GM21381 (cell line): ENCODE results near the gene SVBP.
"Not testable (repeated sequence)": the region's sequence is repeated elsewhere in the genome, so short reads cannot be mapped to it uniquely, and the experiment has no call there.

ENCODE experiments used
- ATAC-seq: cut with Tn5 transposase; IDR thresholded peaks from one replicate; pipeline ENCODE4 v1.9.1; 2021; ENCODE audit warnings: mild to moderate bottlenecking, moderate library complexity; ENCODE audit not compliant: unreplicated experiment

Gene SVBP

DNA sequence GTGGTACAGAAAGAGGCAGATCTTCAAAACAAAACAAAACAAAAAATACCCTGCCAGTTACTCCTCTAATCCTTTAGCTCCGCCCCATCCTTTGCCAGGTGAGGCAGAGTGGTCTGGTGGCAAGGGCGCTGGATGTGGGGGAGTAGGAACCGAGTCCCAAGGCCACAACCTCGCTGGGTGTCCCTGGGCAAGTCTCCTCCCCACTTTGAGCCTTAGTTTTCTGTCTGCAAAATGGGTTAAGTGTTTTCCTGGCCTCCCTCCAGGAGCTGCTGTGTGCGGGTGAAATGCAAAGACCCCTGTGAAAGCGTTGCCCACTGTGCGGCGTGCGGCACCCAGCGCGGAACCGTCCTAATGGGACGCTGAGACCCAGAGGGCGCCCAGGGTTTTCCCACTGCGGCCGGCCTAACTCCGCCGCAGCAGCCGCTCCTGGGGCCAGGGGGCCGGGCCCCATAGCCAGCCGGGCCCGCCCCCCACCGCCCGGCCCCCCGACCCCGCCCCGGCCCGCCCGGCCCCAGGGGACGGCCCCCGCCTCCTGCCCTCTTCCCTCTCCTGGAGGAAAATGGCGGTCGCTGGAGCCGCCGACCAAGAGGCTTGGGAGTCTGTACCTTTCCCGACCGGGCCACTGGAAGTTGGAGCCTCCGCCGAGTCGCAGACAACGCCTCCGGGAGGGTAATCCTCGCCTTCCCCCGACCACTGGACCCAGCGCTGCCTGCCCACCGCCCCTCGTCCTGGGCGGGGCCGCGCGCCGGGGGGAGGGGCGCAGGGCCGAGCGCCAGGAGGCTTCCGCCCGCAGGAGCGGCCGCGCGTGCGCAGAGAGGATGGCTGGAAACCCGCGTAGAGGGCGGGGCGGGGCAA lies at the start of gene SVBP, which contains the start of gene ERMAP:
Gene SVBP, minus strand, starts transcription at position 813 of the 855 bp plus-strand sequence. CDS start 853 bp downstream, outside the sequence.
Gene ERMAP, plus strand, starts transcription at position 538 of the 855 bp plus-strand sequence. CDS start 13,327 bp downstream, outside the sequence.
- peak; percentile 85 for ATAC-seq

DNA sequence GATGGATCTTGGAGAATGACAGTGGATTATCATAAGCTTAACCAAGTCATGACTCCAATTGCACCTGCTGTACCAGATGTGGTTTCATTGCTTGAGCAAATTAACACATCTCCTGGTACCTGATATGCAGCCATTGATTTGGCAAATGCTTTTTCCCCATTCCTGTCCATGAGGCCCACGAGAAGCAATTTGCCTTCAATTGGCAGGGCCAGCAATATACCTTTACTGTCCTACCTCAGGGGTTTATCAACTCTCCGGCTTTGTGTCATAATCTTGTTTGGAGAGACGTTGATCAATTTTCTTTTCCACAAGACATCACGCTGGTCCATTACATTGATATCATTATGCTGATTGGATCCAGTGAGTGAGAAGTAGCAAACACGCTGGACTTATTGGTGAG lies 49.4 kb upstream of the SVBP start:
- no peak for ATAC-seq

DNA sequence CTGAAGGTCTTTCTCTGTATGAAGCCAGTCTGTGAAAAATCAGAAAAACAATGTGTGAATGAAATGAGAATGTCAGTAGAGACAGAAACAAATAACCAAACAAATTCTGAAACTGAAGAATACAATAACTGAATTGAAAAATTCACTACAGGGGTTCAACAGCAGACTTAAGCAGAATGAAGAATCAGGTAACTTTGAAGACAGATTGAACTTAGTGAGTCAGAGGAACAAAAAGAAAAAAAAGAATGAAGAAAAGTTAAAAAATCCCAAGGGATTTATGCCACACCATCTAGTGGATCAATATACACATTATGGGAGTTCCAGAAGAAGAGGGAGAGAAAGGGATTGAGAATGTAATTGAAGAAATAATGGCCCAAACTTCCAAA lies 43.8 kb upstream of the SVBP start:
- ATAC-seq = no peak

GRCh38 chr1:42860339-42861013 lies 43.3 kb upstream of the SVBP start:
- no peak for ATAC-seq

DNA sequence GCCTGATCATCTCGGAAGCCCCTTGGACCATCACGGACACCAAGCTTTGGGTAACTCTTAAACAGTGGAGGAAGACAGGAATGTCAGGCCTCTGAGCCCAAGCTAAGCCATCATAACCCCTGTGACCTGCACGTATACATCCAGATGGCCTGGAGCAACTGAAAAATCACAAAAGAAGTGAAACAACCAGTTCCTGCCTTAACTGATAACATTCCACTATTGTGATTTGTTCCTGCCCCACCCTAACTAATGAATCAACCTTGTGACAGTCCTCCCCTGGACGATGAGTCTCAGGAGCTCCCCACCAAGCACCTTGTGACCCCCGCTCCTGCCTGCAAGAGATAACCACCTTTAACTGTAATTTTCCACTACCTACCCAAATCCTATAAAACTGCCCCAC lies 42.2 kb upstream of the SVBP start:
- not testable (repeated sequence) for ATAC-seq

DNA sequence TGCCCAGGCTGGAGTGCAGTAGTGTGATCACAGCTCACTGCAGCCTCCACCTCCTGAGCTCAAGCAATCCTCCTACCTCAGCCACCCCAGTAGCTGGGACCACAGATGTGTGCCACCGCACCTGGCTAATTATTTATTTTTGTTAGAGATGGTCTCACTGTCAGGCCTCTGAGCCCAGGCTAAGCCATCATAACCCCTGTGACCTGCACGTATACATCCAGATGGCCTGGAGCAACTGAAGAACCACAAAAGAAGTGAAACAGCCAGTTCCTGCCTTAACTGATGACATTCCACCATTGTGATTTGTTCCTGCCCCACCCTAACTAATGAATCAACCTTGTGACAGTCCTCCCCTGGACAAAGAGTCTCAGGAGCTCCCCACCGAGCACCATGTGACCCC lies 39.4 kb upstream of the SVBP start:
- not testable (repeated sequence) for ATAC-seq

GRCh38 chr1:42853116-42853884 lies 36.1 kb upstream of the SVBP start:
- ATAC-seq = no peak

DNA sequence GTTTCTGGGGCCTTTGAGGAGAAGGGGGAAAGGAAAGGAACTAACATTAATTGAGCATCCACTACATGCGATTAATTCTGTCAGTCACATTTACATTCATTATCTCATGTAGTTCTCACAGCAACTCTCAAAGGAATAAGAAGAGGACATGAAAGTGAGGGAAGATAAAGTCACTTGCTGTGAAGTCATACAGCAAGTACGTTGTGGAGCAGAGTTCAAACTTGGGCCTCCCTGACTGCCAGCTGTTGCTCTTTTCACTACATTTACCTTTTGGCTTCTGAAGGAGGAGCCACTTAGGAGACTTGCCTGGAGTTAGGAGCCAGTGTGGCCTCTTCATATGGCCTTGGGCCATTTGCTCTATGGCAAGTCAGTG lies 35.4 kb upstream of the SVBP start:
- no peak for ATAC-seq

- no peak for ATAC-seq
Measured at GRCh38 chr1:42851960-42852607, 34.9 kb upstream of the SVBP start.

DNA sequence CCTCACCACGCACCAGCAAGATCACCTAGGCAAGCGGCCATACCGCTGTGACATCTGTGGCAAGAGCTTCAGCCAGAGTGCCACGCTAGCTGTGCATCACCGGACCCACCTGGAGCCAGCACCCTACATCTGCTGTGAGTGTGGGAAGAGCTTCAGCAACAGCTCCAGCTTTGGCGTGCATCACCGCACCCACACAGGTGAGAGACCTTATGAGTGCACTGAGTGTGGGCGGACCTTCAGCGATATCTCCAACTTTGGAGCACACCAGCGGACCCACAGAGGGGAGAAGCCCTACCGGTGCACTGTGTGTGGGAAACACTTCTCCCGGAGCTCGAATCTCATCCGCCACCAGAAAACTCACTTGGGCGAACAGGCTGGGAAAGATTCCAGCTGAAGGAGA lies 34.2 kb upstream of the SVBP start:
- ATAC-seq = no peak

GRCh38 chr1:42849944-42850343 lies 32.7 kb upstream of the SVBP start:
- ATAC-seq = no peak

DNA sequence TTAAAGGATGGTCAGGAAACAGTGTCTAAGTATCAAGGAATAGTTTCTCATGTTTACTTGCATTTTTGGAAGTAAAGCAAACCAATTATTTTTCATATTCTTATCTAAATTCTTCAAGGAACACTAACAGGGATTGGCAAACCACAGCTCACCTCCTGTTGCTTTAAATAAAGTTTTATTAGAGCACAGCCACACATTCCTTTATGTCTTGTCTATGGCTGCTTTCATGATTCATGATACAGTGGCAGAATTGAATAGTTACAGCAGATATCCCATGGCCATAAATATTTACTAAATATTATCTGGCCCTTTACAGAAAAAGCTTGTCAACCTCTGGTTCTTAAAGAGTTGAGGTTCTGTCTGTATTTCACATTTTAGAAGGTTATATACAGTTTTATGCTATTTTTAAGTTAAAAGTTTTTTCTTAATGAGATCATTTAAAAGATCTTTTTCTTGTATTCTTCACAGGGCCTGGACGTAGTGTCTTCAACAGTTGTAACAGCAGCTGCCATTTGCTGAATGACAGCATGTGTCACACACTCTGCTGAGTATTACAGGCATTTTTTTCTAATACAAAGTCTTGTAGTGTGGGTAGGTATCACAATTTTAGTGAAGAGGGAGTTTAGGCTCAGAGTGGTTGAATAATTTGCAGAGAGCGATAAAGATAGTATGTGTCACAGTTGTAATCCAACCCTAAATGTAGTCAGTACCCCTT lies 31.8 kb upstream of the SVBP start:
- no peak for ATAC-seq

GRCh38 chr1:42847721-42848460 lies 30.7 kb upstream of the SVBP start:
- no peak for ATAC-seq

DNA sequence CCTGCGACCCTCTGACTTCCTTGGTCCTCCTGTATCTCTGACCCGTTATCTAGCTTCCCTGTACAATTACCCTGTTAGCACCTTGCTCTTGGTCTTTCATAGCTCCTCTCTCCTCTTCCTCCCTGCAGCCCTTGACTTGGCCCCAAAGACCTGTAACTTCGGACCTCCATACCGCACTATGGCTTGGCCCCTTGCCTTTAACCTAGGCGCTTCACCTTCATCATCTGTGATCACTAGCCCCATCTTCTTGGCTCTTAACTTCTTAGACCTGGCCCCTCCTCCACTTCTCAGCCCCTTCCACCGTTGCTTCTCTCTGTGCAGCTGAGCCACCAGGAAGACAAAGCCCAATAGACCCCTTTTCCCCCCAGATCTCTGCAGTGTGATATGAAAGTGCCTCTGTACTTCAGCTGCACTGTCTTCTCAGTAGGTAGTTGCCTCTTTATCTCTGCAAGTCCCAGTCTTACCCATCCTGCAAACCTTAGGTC lies 30.0 kb upstream of the SVBP start:
- no peak for ATAC-seq

DNA sequence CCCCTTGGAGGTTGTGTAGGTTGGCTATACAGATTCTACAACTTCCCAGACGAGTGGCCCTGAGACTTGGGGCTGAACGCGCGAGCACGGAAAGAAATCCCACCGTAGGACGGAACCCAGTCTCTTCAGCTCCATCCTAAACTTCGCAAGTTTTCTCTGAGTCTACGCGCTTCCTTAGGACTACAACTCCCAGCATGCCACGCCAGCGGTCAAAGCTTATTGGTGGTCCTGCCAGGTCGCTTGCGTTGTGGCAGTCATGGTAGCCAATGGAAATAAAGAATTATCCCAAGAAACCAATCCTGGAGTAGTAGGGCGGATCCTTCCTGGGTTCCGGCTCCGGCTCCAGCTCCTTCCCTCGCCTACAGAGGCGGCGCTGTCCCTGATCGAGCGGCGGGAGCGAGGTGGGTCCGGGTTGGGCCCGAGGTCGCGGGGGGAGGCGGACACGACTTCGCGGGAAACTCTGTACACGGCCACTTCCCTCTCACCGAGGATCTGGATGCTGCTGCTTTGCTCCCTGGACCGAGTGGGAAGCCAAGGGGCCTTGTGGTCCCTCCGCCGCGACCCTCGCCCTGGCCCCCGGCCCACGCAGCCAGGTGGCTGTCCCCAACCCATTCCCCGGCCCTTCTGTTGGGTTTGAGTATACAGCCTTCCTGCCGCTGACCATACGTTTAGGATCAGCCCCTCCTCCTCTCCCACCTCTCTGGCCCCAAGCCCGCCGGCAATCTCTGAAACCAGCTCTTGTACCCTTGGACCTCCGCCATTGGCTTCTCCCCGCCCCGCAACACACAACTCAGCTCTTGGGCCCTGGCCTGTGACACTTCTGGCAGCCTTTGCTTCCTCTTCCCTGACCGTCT lies 29.3 kb upstream of the SVBP start, which contains the start of gene ZNF691:
Gene ZNF691, plus strand, starts transcription at position 357 of the 854 bp plus-strand sequence. CDS start 3,046 bp downstream, outside the sequence.
- ATAC-seq = peak; percentile 92

GRCh38 chr1:42845866-42846256 lies 28.7 kb upstream of the SVBP start:
- peak; percentile 15 for ATAC-seq

GRCh38 chr1:42845193-42845592 lies 28.0 kb upstream of the SVBP start:
- no peak for ATAC-seq

DNA sequence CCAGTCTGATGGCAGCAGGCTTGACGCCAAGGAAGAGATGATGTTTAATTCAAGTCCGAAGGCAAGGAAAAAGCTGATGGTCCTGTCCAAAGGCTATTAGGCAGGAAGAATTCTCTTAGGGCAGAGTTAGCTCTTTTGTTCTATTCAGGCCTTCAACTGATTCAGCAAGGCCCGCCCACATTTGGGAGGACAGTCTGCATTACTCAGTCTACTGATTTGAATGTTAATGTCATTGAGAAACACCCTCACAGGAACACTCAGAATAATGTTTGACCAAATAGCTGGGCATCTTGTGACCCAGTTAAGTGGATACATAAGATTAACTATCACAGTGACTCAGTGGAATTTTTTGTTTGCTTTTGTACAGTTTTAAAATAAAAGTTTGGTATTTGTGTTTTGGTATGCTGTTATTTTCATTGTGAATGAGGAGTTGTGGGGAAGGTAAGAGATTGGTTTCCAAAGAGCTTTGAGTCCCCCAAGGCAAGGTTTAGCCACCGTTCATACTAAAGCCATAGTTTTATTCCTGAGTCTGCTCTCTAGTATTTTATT lies 27.5 kb upstream of the SVBP start:
- ATAC-seq = no peak
